D341Med (cell line): ENCODE results near the gene KIF27.
A peak's percentile ranks its signal among the peaks of the same experiment; 100 is the strongest.
"Not testable (repeated sequence)": the region's sequence is repeated elsewhere in the genome, so short reads cannot be mapped to it uniquely, and the experiment has no call there.

Source experiments
- DNase-seq: peaks from one replicate; pipeline ENCODE4 v3.0.0; 2012; ENCODE audit warnings: low spot score

The KIF27 gene

DNA sequence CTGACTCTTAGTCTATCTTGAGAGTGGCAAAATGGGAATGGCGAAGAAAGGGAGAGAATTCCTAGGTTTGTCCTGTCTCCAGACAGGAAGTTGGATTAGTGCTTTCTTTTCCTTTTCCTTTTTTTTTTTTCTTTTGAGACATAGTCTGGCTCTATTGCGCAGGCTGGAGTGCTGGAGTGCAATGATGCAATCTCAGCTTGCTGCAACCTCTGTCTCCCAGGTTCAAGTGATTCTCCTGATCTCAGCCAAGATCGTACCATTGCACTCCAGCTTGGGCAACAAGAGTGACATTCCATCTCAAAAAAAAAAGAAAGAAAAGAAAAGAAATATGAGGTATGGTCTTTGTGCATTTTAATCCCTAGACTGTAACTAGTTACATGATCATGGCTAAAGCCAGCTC lies 12.6 kb upstream of the KIF27 start:
- DNase-seq: no peak

DNA sequence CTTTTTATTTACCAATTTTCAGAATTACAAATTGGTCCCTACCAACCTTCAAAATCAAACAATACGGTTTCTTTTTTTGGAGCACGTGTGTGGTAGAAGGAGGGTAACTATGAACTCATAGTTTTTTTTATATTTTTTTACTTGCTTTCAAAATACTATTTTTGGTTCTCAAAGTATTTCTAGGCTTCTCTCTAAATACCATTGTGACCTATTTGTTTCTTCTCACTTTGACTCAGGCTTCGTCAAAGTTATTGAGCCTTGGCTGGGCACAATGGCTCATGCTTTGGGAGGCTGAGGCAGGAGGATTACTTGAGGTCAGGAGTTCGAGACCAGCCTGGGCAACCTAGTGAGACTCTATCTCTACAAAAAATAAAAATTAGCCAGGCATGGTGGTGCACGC lies 11.6 kb upstream of the KIF27 start:
- DNase-seq: no peak

DNA sequence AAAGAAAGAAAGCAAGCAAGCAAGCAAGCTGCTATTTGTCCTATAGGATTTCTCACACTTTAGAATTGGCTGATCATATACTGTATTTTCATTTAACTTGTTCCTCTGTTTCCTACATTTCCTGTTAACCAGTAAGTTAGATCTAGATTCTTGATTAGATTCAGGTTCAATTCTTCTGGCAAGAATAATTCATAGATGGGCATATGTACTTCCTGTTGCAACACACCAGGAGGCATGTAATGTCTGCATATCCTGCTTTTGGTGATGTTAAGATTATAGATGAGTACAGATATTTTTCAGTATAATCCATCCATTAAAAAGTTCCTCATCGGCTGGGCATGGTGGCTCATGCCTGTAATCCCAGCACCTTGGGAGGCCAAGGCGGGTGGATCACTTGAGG lies 10.8 kb upstream of the KIF27 start:
- no peak for DNase-seq

DNA sequence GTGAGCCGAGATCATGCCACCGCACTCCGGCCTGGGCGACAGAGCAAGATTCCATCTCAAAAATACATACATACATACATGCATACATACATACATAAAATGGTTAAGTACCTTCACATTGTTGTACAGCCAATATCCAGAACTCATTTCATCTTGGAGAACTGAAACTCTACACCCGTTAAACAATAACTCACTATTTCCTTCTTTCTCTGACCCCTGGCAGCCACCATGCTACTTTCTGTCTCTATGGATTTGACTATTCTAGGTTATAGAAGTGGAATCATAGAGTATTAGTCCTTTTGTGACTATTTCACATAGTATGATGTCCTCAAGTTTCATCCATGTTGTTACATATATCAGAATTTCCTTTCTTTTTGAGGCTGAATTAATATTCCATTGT lies 9.6 kb upstream of the KIF27 start:
- no peak for DNase-seq

DNA sequence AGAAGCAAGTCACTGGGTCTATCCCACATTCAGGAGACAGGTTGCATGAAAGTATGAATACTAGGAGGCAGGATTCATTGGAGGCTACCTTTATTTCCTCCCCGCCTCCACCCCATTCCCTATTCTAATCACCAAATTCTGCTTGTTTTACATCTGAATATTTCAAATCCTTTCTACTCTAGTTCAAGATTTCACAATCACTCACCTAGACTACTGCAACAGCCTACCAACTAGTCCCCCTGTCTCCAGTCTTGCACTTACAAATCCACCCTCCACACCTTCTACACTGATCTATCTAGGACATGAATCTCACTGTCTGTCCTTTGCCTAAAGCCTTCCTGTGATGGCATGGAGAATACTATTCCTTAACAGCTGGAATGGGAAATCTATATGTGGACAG lies 6.4 kb upstream of the KIF27 start:
- no peak for DNase-seq

DNA sequence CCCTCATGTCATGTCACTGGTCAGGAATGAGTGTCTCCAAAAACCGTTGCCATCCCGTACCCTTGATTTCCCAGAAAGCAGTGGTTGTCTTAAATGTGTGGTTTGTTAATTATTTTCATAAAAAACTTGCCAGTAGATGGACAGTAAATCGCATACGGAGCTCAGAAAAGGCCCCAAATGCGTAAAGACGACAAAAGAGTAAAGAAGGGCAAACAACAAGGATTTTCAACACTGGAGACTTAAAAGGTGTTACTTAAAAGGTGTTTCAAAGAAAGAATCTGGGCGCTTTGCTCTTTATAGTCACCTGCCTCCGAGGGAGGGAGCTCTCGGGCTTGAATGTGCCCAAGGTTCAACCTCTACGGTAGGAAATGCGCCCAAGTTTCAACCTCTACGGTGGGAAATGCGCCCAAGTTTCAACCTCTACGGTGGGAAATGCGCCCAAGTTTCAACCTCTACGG lies 734 bp downstream of the KIF27 start:
- DNase-seq: no peak

DNA sequence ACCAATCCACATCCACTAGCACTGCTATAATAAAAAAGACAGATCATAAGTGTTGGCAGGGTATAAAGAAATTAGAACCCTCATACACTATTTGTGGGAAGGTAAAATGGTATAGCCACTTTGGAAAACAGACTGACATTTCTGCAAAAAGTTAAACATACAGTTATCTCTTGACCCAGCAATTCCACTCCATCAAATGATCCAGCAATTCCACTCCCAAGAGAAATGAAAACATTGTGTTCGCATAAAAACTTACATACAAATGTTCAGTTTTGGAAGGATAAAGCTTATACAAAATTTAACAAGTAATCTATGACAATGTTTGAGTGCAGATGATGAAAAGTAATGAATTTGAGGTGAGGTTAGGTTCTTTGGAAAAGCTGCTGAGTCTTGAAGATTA lies 2.1 kb downstream of the KIF27 start:
- DNase-seq: no peak

DNA sequence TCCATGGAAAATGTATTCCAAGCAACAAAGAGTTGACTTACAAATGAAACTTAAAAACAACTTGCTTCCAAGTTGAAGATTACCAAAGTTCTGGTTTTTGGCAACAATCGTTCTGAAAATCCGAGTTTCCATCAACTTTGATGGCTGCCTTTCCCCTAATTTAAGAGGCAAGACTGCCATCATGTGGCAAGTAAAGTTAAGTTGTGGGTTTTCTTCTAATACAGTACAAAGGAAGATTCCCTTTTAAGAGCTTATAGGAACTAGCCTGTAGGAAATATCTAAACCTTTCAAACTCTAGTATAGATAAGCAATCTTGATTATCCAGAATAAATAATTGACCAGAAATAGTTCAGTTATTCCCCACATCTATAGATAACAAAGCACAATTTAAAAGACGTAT lies 9.0 kb downstream of the KIF27 start:
- DNase-seq: not testable (repeated sequence)

DNA sequence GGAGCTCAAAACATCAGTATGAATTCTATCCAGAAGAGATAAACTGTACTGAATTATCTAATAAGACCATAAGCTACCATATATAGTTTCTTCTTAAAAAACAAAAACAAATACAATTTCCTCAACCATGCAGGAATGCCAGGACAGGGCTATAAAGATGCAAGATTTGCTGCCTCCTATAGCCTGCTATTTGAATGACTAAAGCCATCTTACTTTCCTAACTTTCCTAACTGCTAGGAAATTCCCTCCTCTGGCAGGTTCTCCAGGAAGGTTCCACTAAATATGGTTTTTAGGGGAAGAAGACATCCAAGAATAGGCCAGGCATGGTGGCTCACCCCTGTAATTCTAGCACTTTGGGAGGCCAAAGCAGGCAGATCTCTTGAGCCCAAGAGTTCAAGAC lies 15.1 kb downstream of the KIF27 start:
- no peak for DNase-seq

DNA sequence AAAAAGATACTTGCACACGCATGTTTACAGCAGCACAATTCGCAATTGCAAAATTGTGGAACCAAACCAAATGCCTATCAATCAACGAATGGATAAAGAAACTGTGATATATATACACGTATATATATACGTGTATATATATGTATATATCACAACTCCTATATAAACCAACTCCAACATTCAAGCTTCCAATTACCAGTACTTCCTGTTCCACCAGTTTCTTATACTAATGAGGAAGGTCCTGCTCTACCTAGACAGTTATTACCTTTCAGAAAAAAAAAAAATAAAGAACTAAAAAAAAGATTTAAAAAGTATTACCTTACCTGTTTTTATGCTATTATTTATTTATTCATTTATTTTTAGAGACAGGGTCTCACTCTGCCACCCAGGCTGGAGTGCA lies 20.6 kb downstream of the KIF27 start:
- not testable (repeated sequence) for DNase-seq

DNA sequence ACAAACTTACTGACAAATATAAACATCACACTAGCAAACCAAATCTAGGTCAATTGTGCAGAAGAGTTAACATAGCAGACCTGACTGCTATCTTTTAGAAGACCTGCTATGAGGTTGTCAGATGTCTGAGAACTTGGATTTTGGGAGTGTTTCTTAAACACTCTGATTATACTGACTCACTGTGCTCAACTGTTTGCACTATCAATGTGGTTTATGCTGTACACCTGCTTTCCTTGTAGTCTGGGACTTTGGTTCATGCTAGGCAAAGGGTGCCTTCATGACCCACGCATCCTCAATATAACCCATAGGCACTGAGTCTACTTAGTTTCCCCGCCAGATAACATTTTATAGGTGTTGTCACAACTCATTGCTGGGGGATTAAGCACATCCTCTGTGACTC lies 26.9 kb downstream of the KIF27 start:
- not testable (repeated sequence) for DNase-seq

DNA sequence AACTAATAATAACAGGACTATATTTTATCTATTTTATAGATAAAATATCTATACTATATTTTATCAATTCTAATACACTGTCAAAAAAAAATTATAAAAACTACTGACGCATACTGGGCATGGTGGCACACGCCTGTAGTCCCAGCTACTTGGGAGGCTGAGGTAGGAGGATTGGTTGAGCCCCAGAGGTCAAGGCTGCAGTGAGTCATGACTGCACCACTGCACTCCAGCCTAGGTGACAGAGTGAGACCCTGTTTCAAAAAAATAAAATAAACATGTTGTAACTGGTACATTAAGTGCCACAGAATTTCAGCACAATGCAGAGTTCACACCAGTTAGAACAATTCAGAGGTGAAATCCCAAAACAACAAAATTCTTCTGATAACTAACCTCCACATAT lies 34.7 kb downstream of the KIF27 start:
- DNase-seq: not testable (repeated sequence)

DNA sequence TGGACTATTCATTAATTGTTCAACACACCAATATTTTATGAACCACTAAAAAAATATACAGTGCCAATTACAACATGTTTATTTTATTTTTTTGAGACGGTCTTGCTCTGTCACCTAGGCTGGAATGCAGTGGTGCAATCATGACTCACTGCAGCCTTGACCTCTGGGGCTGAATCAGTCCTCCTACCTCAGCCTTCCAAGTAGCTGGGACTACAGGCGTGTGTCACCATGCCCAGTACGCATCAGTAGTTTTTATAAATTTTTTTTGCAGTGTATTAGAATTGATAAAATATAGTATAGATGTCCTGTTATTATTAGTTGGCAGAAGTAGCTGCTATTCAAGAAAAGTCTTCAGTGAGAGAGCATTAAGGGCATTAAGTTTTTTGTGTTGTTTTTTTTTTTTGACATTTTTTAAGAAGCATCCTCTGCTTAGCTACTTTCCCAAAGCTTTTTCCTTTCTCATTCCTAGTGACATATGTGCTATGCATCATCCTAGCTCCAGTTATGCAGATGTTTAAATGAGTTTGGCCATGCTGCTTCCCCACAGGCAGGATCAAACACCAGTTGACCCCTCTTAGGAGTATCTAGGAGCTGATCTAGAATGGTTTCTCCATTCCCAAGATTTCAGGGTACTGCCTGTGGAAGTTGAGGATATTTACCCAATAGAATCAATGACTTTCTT lies 35.5 kb downstream of the KIF27 start:
- DNase-seq: not testable (repeated sequence)

DNA sequence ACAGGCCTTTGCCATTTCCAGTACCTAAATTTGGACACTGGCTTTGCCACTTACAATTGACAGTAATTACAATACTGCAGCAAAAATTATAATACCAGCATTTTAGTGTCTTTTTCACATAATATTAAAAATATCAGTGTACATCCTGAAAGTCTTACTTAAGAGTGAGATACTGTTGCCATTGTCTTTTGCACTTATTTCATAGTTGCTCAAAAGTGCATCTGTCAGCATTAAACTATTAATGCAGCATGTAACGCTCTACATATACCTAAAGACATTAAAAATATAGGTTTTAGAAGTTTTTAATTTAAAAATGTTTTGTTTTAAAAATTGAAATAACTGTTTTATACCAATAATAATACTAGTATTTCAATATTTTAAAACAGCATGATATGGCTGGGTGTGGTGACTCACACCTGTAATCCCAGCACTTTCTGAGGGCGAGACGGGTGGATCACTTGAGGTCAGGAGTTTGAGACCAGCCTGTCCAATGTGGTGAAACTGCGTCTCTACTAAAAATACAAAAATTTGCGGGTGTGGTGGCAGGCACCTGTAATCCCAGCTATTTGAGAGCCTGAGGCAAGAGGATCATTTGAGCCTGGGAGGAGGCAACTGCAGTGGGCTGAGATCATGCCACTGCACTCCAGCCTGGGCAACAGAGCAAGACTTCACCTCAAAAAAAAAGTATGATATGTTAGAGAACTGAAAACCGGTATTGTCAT lies 39.4 kb downstream of the KIF27 start:
- DNase-seq: not testable (repeated sequence)

DNA sequence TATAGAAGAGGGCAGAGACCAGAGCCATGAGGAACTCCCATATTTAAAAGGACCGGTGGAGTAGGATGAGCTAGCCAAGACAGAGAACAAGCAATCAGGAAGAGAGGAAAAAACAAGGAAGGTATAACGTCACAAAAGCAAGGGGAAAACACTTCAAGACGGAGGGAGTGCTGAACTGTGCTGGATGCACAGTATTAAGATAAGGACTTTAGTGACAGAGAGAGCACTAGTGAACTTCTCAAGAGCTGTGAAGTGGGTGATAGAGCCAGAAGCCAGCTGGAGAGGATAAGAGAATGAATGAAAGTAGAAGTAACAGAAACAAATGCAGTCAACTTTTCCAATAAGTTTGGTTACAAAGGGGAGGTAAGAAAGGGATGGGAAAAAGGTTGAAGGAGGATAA lies 45.7 kb downstream of the KIF27 start:
- DNase-seq: not testable (repeated sequence)

DNA sequence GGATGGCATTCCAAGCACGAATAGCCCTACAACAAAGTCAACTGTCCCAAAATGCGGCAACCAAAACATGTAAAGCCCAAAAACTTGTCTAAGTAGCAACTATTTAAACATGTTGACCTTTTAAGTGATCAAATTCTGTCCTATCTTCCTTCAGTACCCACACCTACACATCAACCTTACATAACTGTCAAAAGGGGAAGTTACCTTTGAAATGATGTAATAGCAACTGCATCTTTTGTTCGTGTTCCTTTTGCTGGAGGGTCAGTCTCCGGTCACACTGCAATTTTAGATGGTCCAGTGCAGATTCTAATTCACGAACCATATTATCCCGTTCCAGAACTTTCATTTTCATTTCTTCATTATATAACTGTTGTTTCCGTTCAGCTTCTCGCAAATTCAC lies 71.3 kb downstream of the KIF27 start:
- not testable (repeated sequence) for DNase-seq

DNA sequence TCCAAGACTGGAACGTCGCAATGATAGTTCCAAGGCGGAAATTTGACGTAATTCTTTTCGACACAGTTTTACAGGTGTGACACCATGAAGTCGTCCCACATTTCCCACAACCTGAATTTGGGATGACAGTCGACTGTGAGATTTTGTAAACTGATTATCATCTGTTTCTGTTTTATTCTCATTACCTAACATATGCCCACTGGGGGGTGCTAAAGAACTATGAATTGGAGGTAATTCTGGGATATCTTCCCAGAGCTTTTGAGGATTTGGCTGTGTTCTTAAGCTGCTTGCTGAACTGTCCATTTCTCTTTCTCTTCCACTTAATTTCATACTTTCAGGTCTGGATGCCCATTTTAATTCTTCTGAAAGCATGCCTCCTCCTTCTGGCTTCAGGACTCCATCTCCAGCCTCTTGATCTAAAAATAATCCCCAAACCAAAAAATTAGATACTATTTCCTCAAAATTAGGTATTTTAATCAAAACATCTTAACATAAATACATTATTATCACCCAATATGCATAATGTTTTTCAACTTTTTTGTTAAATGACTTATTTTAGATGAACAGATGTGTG lies 84.1 kb downstream of the KIF27 start:
- DNase-seq: not testable (repeated sequence)

DNA sequence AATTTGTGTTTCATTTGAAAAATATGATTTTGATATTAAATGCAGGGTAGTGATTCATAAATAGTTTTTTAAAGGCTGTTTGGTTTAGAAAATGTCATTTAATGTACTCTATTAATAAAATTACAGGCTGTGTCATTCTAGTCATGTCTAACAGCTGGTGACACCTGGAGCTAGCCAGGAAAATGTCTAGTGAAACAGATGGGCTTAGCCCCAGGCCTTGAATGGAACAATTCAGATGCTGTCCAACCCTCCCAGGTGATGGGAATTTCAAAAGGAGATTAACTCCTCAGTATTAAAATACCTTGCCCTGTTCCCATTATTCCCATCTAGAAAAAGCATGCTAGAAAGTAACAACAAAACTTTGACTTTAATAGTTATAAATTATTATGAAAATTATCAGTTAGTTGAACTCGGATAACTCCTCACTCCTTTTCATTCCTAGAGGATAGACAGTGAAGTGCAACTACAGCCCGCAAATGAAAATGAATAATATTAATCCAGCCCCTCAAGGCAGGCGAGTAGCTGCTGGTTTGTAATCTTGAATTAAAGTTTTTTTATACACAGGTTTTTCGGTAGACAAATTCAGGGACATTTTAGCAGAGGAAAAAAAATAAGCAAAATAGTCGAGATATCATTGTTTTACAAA lies 90.7 kb downstream of the KIF27 start:
- peak; percentile 7 for DNase-seq

DNA sequence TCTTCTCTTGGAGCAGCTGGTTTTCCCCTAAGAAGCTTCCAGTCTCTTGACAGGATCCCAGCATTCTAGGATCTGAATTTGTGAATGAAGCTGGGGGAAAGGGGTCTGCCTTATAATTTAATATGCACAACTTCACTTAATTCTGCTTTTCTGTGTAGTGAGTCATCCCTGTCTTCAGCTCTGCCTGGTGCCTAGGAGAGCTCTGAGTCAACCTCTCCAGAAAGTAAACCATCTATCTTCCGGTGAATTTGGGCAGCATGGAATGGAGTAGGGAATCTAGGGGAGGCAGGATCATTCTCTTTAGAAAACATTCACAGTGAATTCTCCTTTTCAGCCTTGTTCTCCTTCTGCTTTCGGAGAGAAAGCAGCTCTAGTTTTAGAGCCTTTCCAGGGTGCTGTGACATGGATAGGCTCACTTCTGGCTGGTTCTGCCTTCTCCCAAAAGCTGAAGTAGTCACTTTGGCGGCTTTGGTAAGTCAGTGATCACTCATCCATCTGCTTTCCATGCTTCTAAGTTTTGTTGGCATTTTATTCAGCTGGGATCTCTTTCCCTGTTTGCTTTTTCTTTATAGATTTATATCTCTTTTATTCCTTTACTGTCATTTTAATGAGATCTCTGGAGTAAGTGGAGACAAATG lies 96.1 kb downstream of the KIF27 start:
- DNase-seq: not testable (repeated sequence)

DNA sequence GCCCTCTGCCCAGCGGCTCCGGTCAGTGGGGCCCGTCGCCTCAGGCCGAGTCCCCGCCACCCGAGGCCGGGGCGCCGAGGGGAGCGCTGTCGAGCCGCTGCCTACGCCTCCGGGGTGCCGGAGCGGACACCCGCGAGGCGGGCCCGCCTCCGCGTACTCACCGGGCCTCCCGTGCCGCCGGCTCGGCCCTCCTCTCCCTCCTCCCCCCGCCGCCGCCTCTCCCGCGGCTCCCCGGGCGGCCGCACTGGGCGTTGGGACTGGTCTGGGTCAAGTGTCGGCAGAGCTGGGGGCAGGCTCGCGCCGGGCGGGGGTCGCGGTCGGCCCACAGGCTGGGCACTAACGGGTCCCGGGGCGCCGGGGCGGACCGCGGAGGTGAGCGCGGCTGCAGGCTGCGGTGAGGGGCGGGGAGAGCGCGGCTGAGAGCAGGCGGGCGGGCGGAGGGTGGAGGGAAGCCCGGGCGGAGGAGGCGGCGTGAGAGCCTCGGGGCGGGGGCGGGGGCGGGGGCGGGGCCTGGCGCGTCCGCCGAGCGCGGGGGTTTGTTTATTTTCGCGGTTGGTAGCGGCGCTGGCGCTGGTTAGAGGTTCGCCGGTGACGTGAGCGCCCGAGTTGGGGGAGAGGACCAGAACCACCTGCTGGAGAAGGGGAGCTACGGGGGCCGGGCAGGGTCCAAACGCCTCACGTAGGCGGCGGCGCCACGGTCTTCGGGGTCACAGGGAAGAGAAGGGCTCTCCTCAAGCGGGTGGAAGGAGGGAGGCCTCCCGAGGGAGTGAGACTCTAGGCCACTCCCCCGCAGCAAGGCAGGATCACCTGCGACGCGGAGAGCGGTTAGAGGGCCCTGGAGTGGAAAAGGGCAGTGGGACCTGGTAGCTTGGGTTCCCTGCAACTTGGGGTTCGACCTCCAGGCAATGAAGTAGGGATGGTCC lies 103.6 kb downstream of the KIF27 start, which contains the start of gene GKAP1:
GKAP1 (minus strand) TSS at position 414 of the 923 bp plus-strand sequence. CDS start 11,252 bp downstream, outside the sequence.
- DNase-seq: peak; percentile 90

DNA sequence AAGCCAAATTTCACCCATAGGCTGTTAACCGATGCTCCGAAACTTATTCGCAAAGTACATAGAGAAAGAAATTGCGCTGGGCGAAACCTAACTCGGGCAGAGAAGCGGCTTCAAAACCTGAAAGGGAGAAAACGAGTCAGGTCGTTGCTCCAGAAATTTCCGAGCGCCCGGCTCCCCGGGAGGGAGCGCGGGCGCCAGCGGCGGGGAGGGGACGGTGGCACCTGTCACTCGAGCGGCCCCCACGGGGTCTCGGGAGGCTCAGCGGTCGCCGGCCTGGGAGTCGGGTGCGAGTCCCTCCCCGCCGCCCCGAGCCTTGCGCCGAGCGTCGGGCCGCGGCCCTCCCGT lies 104.2 kb downstream of the KIF27 start:
- DNase-seq: not testable (repeated sequence)
